Urothelium cell line (cell line): Measurements from ENCODE around the gene TBCC.

Source experiments
- DNase-seq: peaks from one replicate; pipeline ENCODE4 v3.0.0; 2011; ENCODE audit warnings: low spot score, mixed read lengths
- FAIRE-seq: peaks from 2 replicates; lab custom pipeline; 2011; peaks lifted over from hg19 to GRCh38; lab: Jason Lieb, UNC

The TBCC gene

DNA sequence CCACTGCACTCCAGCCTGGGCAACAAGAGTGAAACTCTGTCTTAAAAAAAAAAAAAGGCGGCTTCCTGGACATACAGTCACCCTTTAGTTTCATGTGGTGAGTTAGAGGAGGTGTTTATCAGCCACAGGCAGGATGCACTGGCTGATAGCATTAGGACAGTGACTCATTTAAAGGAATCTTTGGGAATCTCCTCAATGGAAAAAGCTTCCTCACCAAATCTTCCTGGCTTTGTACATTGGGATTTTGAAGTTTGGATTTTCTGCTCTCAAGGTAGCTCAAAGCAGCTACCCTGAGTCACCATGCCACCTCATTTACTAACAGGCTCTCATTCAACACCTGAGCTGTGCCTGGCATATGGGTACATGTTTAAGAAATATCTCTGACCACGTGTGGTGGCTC lies 43.7 kb downstream of the TBCC start:
- DNase-seq (peak; percentile 69), FAIRE-seq (no peak)

DNA sequence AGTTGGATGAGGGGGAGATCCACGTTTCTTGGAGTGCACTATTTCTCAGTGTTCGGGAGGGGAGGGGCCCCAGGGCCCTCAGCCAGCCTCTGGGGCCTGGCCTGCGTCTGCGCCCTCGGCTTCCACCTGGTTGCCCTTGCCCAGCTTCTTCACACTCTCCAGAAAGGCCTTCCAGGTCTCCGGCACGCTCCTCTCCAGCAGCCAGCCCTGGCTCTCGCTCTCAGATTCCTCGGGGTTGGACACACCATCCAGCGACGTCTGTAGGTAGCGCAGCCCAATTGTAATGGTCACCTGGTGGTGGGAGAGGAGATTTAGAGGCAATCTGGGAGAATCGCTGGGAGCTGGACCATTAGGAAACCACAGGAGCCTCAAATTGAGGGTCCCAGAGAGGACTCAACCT lies 47.7 kb downstream of the TBCC start:
- DNase-seq (no peak), FAIRE-seq (no peak)

DNA sequence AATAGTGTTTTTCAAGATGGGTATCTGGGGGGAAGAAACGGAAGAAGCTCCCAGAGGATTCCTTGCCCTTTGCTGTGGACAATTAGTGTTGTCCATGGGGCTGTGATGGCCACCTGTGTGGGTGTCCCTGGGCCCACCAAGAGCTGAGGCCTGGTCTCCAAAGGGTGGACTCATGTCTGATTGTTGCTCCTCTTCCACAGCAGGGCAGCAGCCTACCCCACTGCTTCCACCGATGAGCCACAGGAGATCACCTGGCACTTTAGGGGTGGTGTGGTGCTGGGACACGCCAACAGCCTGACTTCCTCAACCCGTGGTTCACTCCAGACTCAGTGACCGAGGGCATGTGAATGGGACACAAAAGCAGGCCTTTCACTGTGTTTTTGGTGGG lies 48.6 kb downstream of the TBCC start:
- no peak for FAIRE-seq
- no peak for DNase-seq

DNA sequence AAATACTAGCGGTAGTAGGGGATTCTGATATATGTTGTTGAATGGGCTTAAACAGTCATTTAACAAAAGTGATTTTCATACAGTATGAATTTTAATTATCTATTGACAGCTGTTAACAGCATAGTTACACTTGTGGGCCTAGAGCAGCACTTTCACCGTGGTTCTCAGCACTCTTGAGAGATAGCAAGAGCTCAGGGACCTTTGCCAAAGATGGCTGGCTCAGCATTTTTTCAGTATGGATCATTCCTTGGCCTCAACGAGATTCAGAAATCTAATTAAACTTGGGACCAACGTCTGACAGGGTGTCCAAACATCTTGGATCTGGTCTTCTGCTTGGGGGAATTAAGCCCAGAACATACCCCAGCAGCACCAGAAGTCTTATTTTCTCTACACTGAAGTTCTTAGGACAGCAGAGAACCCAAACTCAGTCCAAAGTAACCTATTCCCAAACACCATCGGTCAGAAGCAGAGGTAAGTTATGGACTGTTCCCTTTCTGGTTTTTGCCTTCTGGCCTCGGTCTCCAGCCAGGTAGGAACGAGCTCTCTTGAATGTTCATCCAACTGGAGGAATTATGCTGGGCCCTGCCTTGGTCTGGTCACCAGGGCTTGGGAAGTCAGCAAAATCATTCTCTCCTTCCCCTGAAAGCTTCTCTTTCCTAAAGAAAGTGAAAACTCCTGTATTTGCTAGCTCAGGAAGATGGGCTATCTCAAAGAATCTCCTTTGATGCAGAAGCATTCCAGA lies 49.2 kb downstream of the TBCC start:
- no peak for FAIRE-seq
- no peak for DNase-seq

DNA sequence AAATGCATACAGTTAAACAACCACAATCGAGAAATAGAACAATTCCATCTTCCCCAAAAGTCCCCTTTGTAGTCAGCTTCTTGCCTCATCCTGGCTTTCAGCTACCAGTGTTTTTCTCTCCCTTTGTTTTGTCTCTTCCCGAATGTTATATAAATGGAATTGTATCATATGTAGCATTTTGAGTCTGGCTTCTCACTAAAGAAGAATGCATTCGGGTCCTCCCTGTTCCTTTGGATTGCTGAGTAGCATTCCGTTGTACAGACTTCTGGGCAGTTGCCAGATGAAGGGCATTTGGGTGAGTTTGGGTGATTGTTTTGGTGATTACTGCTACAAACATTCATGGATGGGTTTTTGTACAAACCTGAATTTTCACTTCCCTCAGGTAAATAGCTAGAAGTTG lies 51.3 kb downstream of the TBCC start:
- FAIRE-seq = no peak

More for the DNA sequence above, 51.3 kb downstream of the TBCC start:
- no peak for DNase-seq
